Activated CD8-positive, alpha-beta T cell treated with anti-CD3 and anti-CD28 coated beads, Interleukin-2, amount 10 ng/mL, durations not matched to agents 7 days and 5 days (primary cell): ENCODE measurements around the gene HIVEP3. TPM values are rescaled to one million over a fixed set of nuclear protein-coding genes. Genes with fewer than 3 reads are reported as not detected.

Source experiments
- ATAC-seq: fragments of 150-1000 bp; cut with Tn5 transposase; one replicate; pipeline ENCODE4 v1.10.0; 2021; ENCODE audit warnings: moderate library complexity
- CTCF ChIA-PET: fragments of 350-600 bp; sonication (Branson Sonifier 250); formaldehyde crosslinking; loops from one replicate; lab custom pipeline; 2021; ENCODE audit warnings: antibody characterized with exemption; lab: Charles Lee
- POLR2A ChIA-PET: fragments of 350-600 bp; sonication (Branson Sonifier 250); formaldehyde crosslinking; loops from one replicate; lab custom pipeline; 2021; ENCODE audit warnings: antibody characterized with exemption; lab: Charles Lee
- DNase-seq: peaks from one replicate; pipeline ENCODE4 v3.0.0-alpha.2; 2020
- H3K27ac Mint-ChIP-seq: one replicate; pipeline ENCODE4 v1.8.0; 2021; ENCODE audit warnings: mild to moderate bottlenecking, mixed read lengths
- H3K27me3 Mint-ChIP-seq: one replicate; pipeline ENCODE4 v1.8.0; 2021; ENCODE audit warnings: low read depth, mixed read lengths
- H3K36me3 Mint-ChIP-seq: one replicate; pipeline ENCODE4 v1.8.0; 2021; ENCODE audit warnings: low read depth, mixed read lengths
- H3K4me1 Mint-ChIP-seq: one replicate; pipeline ENCODE4 v1.8.0; 2021; ENCODE audit warnings: low read depth, mixed read lengths
- H3K4me3 Mint-ChIP-seq: one replicate; pipeline ENCODE4 v1.8.0; 2021; ENCODE audit warnings: mild to moderate bottlenecking, mixed read lengths
- H3K9me3 Mint-ChIP-seq: one replicate; pipeline ENCODE4 v1.8.0; 2022; ENCODE audit warnings: mixed read lengths; ENCODE audit not compliant: insufficient read depth
- total RNA-seq, 2 experiments: library from RNA; stranded (reverse); gene quantifications; one replicate each; pipeline ENCODE4 v1.2.3, GENCODE V29; 2021

The HIVEP3 gene
- total RNA-seq, 2 experiments from 2014 or later, result 10.8 to 11.8 TPM

DNA sequence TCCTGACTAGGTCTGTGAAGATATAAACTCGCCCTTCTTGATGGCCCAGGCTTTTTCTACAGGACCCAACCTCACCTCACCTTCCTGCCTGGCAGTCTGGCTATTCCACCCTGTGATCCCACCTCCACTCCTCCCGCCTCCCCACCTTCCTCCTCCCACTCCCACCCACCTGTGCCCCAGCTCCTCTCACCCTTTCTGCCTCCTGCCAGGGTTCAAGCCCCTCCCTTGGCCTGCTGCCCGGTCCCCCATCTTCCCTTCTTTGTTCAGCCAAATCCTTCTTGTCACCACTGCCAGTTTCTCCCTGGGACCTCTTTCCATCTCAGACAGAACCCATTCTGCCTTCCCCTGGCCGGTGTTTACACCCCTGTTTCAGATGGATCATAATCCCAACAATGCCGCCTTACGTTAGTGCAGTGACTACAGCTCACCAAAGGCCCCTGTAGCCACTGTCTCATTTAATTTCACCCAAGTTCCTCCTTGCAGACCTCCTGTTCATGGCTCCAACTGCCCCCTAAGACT is 306.7 kb downstream of the HIVEP3 start:
- Mint-ChIP-seq H3K9me3 (no peaks in the 10 kb centered on the region), H3K4me3 (no peak overlapping the region), H3K36me3 (peaks cover 2% of the 10 kb centered on the region), H3K27ac (peak overlapping the region; percentile 0), H3K27me3 (no peaks in the 10 kb centered on the region), H3K4me1 (peaks cover 13% of the 10 kb centered on the region)
- ATAC-seq (no peak), DNase-seq (no peak)
- POLR2A ChIA-PET, result no interaction called here
- CTCF ChIA-PET, result interaction anchor here (2.1 kb wide), 1 partner anchor 12 kb away, joined by 6 read pairs; no protein-coding TSS in a partner anchor

- ATAC-seq (no peak), DNase-seq (no peak)
- Mint-ChIP-seq H3K27me3 (no peaks in the 10 kb centered on the region), H3K36me3 (peaks cover 4% of the 10 kb centered on the region), H3K9me3 (no peaks in the 10 kb centered on the region), H3K27ac (peak overlapping the region; percentile 0), H3K4me3 (no peak overlapping the region), H3K4me1 (peaks cover 11% of the 10 kb centered on the region)
- CTCF ChIA-PET, result interaction anchor here (2.1 kb wide), 1 partner anchor 13 kb away, joined by 6 read pairs; no protein-coding TSS in a partner anchor
- POLR2A ChIA-PET, result interaction anchor here (0.6 kb wide), 1 partner anchor 651 kb away, joined by 3 read pairs; no protein-coding TSS in a partner anchor
These were observed 307.4 kb downstream of the HIVEP3 start for GRCh38 chr1:41611068-41611931.

DNA sequence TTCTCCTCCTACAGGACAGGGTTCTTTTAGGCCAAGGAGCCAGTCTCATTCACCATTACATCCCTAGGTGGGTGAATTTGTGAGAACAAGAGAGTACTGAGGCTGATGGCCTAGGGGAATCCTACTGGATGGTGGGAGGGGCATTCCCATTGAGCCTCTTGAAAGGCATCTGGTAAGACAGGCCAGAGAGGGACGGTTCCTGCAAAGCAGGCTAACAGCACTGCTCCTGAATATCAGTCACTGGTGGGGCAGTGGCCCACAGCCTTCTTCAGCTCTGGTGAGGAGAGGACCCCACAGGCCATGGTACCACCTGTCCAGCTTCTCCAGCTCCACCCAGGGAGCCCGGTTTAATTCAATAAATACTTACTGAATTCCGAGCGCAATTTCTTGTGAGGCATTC is 308.4 kb downstream of the HIVEP3 start:
- no peak overlapping the region for H3K4me3 Mint-ChIP-seq
- H3K36me3 Mint-ChIP-seq, result peaks cover 5% of the 10 kb centered on the region
- no peak for DNase-seq
- no peaks in the 10 kb centered on the region for H3K27me3 Mint-ChIP-seq
- H3K9me3 Mint-ChIP-seq, result no peaks in the 10 kb centered on the region
- CTCF ChIA-PET, result no interaction called here
- H3K27ac Mint-ChIP-seq, result no peak overlapping the region
- peaks cover 9% of the 10 kb centered on the region for H3K4me1 Mint-ChIP-seq
- ATAC-seq, result no peak
- POLR2A ChIA-PET, result no interaction called here

DNA sequence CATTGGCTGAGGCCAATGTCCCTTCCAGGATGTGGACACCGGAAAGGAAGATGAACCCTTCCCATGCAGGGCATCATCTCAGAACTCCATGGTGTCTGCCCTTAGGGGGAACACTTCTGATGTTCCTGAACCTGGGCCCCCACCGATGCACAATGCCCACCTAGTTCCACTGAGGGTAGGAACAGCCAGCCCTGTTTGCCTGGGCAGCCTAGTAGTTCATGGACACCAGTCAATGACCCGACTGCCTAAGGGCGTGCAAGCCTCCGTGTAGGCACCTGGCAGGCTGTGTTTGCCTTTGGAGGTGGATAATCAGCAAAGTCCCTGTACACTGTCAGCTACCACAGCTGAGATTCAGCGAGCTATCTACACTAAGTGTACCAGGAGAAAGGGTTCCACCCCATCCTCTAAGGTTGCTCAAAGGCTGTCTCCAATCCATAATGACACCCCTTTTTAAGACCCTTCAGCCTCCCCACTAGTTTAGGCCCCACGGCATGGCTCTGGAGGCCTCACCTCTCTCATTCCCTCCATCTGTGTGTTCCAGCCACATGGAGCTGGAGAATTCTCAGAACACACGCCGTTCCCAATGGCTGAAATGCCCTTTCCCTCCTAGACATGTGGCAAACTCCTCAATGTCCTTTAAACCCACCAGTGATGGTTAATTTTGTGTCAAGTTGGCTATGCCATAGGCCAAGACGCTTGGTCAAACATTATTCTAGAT is 309.4 kb downstream of the HIVEP3 start:
- DNase-seq (no peak), ATAC-seq (no peak)
- POLR2A ChIA-PET, result no interaction called here
- peaks cover 7% of the 10 kb centered on the region for H3K4me1 Mint-ChIP-seq
- no peak overlapping the region for H3K4me3 Mint-ChIP-seq
- H3K9me3 Mint-ChIP-seq, result no peaks in the 10 kb centered on the region
- H3K27ac Mint-ChIP-seq, result no peak overlapping the region
- peaks cover 5% of the 10 kb centered on the region for H3K36me3 Mint-ChIP-seq
- no peaks in the 10 kb centered on the region for H3K27me3 Mint-ChIP-seq
- CTCF ChIA-PET, result no interaction called here

- ChIA-PET CTCF (no interaction called here), POLR2A (no interaction called here)
- H3K4me1 Mint-ChIP-seq, result peaks cover 7% of the 10 kb centered on the region
- H3K4me3 Mint-ChIP-seq, result no peak overlapping the region
- DNase-seq, result no peak
- H3K9me3 Mint-ChIP-seq, result peaks cover 3% of the 10 kb centered on the region
- H3K27ac Mint-ChIP-seq, result no peak overlapping the region
- no peaks in the 10 kb centered on the region for H3K27me3 Mint-ChIP-seq
- H3K36me3 Mint-ChIP-seq, result peaks cover 10% of the 10 kb centered on the region
- no peak for ATAC-seq
These were observed 310.5 kb downstream of the HIVEP3 start for GRCh38 chr1:41608211-41608610.

DNA sequence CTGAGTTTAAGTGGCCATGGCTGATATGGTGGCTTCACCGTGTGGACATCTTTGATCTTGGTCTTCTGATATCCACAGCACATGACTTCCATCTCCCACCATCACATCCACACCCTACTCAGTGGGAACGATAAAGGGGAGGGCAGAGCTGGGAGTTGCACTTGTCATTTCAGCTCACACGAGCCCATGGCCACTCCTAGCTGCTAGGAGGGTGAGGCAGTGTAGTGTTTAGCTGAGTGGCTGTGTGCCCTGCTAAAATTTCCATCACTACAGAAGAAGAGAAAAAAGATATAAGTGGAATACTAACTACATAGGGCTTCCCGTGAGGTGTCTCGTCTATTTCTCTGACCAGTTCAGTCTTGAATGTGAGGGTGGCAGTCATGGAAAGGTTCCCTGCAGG is 310.9 kb downstream of the HIVEP3 start:
- Mint-ChIP-seq H3K4me1 (peaks cover 7% of the 10 kb centered on the region), H3K27me3 (no peaks in the 10 kb centered on the region), H3K4me3 (no peak overlapping the region), H3K27ac (no peak overlapping the region), H3K36me3 (peaks cover 10% of the 10 kb centered on the region), H3K9me3 (peaks cover 3% of the 10 kb centered on the region)
- DNase-seq (no peak), ATAC-seq (no peak)
- ChIA-PET POLR2A (interaction anchor here (0.7 kb wide), 1 partner anchor 8 kb away, joined by 3 read pairs; no protein-coding TSS in a partner anchor), CTCF (no interaction called here)

- ChIA-PET CTCF (interaction anchor here (1.3 kb wide), 1 partner anchor 59 kb away, joined by 3 read pairs; no protein-coding TSS in a partner anchor), POLR2A (no interaction called here)
- peaks cover 8% of the 10 kb centered on the region for H3K4me1 Mint-ChIP-seq
- H3K4me3 Mint-ChIP-seq, result no peak overlapping the region
- DNase-seq (no peak), ATAC-seq (no peak)
- H3K9me3 Mint-ChIP-seq, result peaks cover 8% of the 10 kb centered on the region
- peaks cover 5% of the 10 kb centered on the region for H3K36me3 Mint-ChIP-seq
- no peak overlapping the region for H3K27ac Mint-ChIP-seq
- H3K27me3 Mint-ChIP-seq, result no peaks in the 10 kb centered on the region
These were observed 318.8 kb downstream of the HIVEP3 start for GRCh38 chr1:41599912-41600311.

GRCh38 chr1:41598325-41598724 is 320.4 kb downstream of the HIVEP3 start:
- Mint-ChIP-seq H3K4me3 (no peak overlapping the region), H3K27me3 (no peaks in the 10 kb centered on the region), H3K9me3 (peaks cover 5% of the 10 kb centered on the region), H3K4me1 (peaks cover 8% of the 10 kb centered on the region), H3K27ac (no peak overlapping the region), H3K36me3 (no peaks in the 10 kb centered on the region)
- ChIA-PET CTCF (no interaction called here), POLR2A (no interaction called here)
- ATAC-seq (no peak), DNase-seq (no peak)

- no peaks in the 10 kb centered on the region for H3K4me1 Mint-ChIP-seq
- H3K27ac Mint-ChIP-seq, result no peak overlapping the region
- no peak for DNase-seq
- ATAC-seq, result no peak
- H3K9me3 Mint-ChIP-seq, result no peaks in the 10 kb centered on the region
- H3K36me3 Mint-ChIP-seq, result no peaks in the 10 kb centered on the region
- no peak overlapping the region for H3K4me3 Mint-ChIP-seq
- H3K27me3 Mint-ChIP-seq, result no peaks in the 10 kb centered on the region
- CTCF ChIA-PET, result no interaction called here
- POLR2A ChIA-PET, result no interaction called here
These were observed 326.1 kb downstream of the HIVEP3 start for GRCh38 chr1:41592451-41593125.

DNA sequence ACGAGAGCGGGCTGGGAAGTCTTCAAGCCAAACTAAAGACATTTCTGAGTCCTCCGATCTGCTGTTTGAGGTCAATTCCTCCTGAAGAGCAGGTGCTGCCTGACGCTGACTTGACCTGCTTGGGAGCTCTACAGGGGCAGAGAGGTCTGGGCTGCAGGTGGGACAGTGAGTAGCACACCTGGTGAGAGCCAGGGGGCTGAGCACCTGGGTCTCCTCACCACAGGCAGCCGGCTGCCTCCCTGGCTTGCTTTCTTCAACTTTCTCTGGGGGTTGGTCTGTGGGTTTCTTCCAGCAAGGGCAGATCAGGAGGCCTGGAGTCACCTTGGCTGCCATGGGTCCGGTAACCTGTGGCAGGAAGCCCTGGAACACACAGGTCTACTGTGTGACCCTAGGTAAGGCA is 326.8 kb downstream of the HIVEP3 start:
- H3K36me3 Mint-ChIP-seq, result no peaks in the 10 kb centered on the region

DNA sequence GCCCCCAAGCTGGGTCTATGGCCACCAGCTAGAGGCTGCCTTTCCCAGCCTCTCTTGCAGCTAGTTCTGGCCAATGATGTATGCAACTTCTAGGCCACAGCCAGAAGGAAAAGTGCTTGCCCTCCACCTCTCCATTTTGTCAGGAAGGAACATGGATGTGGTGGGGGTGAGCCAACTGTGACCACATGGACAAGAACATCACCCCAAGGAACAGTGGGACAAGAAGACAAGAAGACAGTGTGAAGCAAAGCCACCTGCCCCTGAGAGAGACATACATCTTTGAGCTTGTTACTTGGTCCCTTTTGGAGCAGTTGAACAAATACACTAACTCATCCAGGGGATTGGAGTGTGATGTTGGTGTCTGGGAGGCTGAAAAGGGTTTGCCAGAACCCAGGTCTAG is 328.4 kb downstream of the HIVEP3 start:
- ChIA-PET CTCF (interaction anchor here (1.7 kb wide), 1 partner anchor 17 kb away, joined by 6 read pairs; no protein-coding TSS in a partner anchor), POLR2A (no interaction called here)
- H3K27ac Mint-ChIP-seq, result no peak overlapping the region
- DNase-seq (no peak), ATAC-seq (no peak)
- H3K4me1 Mint-ChIP-seq, result no peaks in the 10 kb centered on the region
- no peaks in the 10 kb centered on the region for H3K27me3 Mint-ChIP-seq
- no peak overlapping the region for H3K4me3 Mint-ChIP-seq
- no peaks in the 10 kb centered on the region for H3K36me3 Mint-ChIP-seq
- no peaks in the 10 kb centered on the region for H3K9me3 Mint-ChIP-seq

More for the DNA sequence above, 326.8 kb downstream of the HIVEP3 start:
- CTCF ChIA-PET, result no interaction called here
- POLR2A ChIA-PET, result no interaction called here
- Mint-ChIP-seq H3K27ac (peak overlapping the region; percentile 6), H3K4me1 (no peaks in the 10 kb centered on the region), H3K4me3 (no peak overlapping the region), H3K9me3 (no peaks in the 10 kb centered on the region), H3K27me3 (no peaks in the 10 kb centered on the region)
- ATAC-seq (no peak), DNase-seq (no peak)
